HG03342 (cell line): ENCODE data around the gene EIF2S3B.

Source experiments
- ATAC-seq: cut with Tn5 transposase; IDR thresholded peaks from one replicate; pipeline ENCODE4 v1.9.1; 2021; ENCODE audit warnings: mild to moderate bottlenecking, moderate library complexity; ENCODE audit not compliant: unreplicated experiment

EIF2S3B gene

DNA sequence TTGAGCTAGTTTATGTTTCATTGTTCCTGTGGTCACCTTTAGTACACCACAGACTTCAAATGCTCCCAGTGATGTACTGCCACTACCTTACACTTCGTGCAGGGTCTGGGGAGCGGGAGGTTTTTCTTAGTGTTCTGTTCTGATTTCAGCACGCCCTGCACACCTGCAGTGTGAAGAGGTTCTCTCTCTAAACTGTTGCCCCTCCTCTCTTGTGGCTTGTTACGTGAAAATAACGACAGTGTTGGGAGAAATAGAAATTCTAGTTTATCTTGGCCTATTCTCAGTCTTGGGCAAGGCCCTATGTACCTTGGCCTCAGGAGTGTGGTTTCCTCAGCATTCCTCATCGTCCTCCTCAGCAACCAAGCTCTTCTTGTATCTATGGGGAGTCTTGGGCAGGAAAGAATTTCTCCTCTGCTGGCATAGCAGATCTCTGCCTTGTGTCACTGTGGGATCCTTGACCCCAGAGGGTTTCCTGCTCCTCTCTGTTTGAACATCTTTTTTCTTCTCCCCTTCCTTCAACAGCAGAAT lies 48.6 kb downstream of the EIF2S3B start:
- ATAC-seq: no peak

GRCh38 chr12:10554756-10555481 lies 49.2 kb downstream of the EIF2S3B start:
- no peak for ATAC-seq

- ATAC-seq: no peak
Measured at GRCh38 chr12:10557329-10557728, 51.6 kb downstream of the EIF2S3B start.

DNA sequence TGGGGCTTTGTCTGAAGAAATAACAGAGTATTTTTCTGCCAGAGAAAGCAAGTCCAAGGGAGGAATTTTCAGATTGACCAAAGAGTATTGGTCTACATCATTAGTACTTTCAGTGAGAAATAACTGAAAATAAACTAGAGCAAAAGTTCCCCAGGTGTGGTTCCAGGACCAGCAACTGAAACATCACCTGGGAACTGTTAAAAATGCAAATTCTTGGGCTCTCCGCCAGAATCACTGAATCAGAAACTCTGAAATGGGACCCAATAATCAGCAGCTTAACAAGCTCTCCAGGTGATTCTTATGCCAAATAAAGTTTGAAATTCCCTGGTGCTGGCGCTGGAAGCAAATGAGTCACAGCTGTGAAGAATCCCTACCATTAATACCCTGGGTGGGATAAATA lies 52.1 kb downstream of the EIF2S3B start:
- no peak for ATAC-seq
